Measurements from ENCODE around the gene TADA2B. TPM values are rescaled to one million over a fixed set of nuclear protein-coding genes. Genes with fewer than 3 reads are reported as not detected.
A peak's percentile ranks its signal among the peaks of the same experiment; 100 is the strongest.

Gene TADA2B
- total RNA-seq, 1 donor: 16.0 TPM

GRCh38 chr4:7041801-7042502 lies 1.2 kb upstream of the TADA2B start:
- TF ChIP-seq CTCF (IDR thresholded peaks at IDR 0.05; ENCODE audit: insufficient read depth, low read depth, low read length): no peak
- DNase-seq (ENCODE audit: low read depth): no peak
- H3K4me3 ChIP-seq (ENCODE audit: low read depth, low read length): peak overlapping the region; percentile 83

- DNase-seq (ENCODE audit: low read depth): peak; percentile 98
- TF ChIP-seq CTCF (IDR thresholded peaks at IDR 0.05; ENCODE audit: insufficient read depth, low read depth, low read length): peak; percentile 17
- H3K4me3 ChIP-seq (ENCODE audit: low read depth, low read length): peak overlapping the region; percentile 83
Observed at GRCh38 chr4:7042503-7043283, 479 bp upstream of the TADA2B start.

GRCh38 chr4:7044137-7044930 lies 1.2 kb downstream of the TADA2B start:
- peak overlapping the region; percentile 83 for H3K4me3 ChIP-seq (ENCODE audit: low read depth, low read length)
- peak; percentile 13 for DNase-seq (ENCODE audit: low read depth)
- no peak for TF ChIP-seq CTCF (IDR thresholded peaks at IDR 0.05; ENCODE audit: insufficient read depth, low read depth, low read length)

GRCh38 chr4:7045553-7045952 lies 2.4 kb downstream of the TADA2B start:
- no peak for DNase-seq (ENCODE audit: low read depth)
- H3K4me3 ChIP-seq (ENCODE audit: low read depth, low read length): peak overlapping the region; percentile 30
- no peak for TF ChIP-seq CTCF (IDR thresholded peaks at IDR 0.05; ENCODE audit: insufficient read depth, low read depth, low read length)

GRCh38 chr4:7045961-7046921 lies 3.1 kb downstream of the TADA2B start:
- DNase-seq (ENCODE audit: low read depth): peak; percentile 45
- peak overlapping the region; percentile 30 for H3K4me3 ChIP-seq (ENCODE audit: low read depth, low read length)

More at GRCh38 chr4:7045961-7046921, 3.1 kb downstream of the TADA2B start:
- TF ChIP-seq CTCF (IDR thresholded peaks at IDR 0.05; ENCODE audit: insufficient read depth, low read depth, low read length): no peak
